ENCODE measurements around the gene KRTAP10-5.

Gene KRTAP10-5

DNA sequence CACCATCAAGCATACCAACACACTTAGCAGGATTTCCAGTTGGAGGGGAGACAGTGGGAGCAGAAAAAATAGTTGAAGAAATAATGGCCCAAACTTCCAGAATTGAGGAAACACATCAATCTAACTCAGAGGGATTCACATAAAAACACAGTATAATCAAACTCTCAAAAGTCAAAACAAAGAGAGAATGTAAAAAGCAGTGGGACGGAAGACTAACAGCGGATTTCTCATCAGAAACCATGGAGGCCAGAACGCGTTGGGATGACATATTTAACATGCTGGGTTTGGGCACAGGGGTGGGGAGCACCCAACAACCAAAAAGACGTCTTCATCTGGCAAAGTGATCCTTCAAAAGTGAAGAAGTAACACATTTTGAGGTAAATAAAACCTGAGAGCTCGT is 39.5 kb upstream of the KRTAP10-5 start:
- no peak overlapping the region for H3K4me3 ChIP-seq (ENCODE audit: low read depth, low read length)
- no peak for TF ChIP-seq CTCF (IDR thresholded peaks at IDR 0.05; ENCODE audit: control insufficient read depth, extremely low read depth, insufficient read depth)
- DNase-seq (ENCODE audit: low read depth), result no peak

- TF ChIP-seq CTCF (IDR thresholded peaks at IDR 0.05; ENCODE audit: control insufficient read depth, extremely low read depth, insufficient read depth), result no peak
- DNase-seq (ENCODE audit: low read depth), result no peak
- H3K4me3 ChIP-seq (ENCODE audit: low read depth, low read length), result no peak overlapping the region
These were observed 38.5 kb upstream of the KRTAP10-5 start for GRCh38 chr21:44618909-44619308.

- H3K4me3 ChIP-seq (ENCODE audit: low read depth, low read length), result no peak overlapping the region
- TF ChIP-seq CTCF (IDR thresholded peaks at IDR 0.05; ENCODE audit: control insufficient read depth, extremely low read depth, insufficient read depth), result peak; percentile 62
- DNase-seq (ENCODE audit: low read depth), result peak; percentile 33
These were observed 38.1 kb upstream of the KRTAP10-5 start for GRCh38 chr21:44618504-44618903.

- H3K4me3 ChIP-seq (ENCODE audit: low read depth, low read length), result no peak overlapping the region
- no peak for TF ChIP-seq CTCF (IDR thresholded peaks at IDR 0.05; ENCODE audit: control insufficient read depth, extremely low read depth, insufficient read depth)
- DNase-seq (ENCODE audit: low read depth), result no peak
These were observed 36.7 kb upstream of the KRTAP10-5 start for GRCh38 chr21:44617071-44617501.

DNA sequence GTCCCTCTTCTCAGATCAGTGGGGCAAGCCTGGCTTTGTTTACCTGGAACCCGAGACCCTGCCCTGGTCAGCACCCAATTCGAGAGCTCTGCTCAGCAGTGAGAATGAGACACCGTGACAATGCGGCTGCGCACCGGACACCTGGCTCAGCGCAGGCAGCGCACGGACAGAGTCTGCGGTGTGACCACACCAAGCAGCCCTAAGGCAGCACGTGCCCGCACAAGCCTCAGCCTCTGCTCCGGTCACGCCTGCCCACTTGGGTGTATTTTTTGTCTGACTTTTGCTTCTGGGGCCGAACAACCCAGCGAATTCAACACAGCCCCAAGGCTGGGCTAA is 36.2 kb upstream of the KRTAP10-5 start:
- no peak overlapping the region for H3K4me3 ChIP-seq (ENCODE audit: low read depth, low read length)
- no peak for TF ChIP-seq CTCF (IDR thresholded peaks at IDR 0.05; ENCODE audit: control insufficient read depth, extremely low read depth, insufficient read depth)
- DNase-seq (ENCODE audit: low read depth), result no peak

DNA sequence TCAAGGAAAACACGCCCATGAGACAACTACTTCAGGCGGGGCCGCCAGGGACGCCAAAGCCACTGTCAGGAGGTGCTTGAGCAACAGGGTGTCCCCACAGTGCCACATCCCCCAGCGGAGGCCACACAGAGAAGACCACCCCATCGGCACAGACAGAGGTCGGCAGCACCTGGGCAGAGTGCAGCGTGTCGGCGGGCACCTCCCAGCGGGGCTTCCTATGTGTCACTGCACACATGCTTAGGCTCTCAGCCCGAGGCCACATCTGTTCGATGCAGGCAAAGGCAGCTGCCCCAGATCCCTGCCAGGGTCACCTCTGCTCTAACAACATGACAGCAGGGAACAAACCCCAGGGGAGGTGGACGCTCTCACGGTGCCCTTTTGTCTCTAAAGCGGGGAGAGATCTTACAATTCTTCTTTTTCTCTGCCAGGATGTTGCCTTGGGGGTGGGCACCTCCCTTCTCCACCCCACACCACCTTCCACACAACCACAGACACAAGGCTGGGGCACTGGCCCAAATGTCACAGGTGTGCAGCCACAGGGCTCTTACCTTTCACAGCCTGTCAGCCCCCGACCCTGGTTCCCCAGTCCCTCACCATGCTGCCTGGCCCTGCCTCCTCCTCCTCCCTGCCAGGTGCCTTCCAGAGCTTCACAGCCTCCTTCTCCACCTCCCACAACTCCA is 35.6 kb upstream of the KRTAP10-5 start:
- no peak overlapping the region for H3K4me3 ChIP-seq (ENCODE audit: low read depth, low read length)
- DNase-seq (ENCODE audit: low read depth), result no peak
- no peak for TF ChIP-seq CTCF (IDR thresholded peaks at IDR 0.05; ENCODE audit: control insufficient read depth, extremely low read depth, insufficient read depth)

DNA sequence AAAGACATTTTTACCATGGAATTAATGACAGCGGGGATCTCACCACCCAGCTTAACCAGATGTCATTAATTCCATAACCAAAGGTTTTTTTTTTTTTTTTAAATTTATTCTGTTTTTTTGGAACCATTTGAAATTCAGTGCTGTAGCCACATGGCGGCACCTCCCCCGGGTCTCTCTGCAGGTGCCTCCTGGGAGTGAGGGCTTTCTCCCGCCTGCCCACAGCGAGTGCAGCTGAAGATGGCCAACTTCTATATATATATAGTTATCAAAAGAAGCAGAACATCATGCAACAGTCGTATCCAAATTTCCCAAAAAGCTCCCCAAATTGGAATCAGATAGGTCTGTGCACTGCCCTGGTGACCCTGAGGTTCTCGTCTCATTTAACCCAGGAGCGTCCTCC is 35.1 kb upstream of the KRTAP10-5 start:
- H3K4me3 ChIP-seq (ENCODE audit: low read depth, low read length), result no peak overlapping the region
- DNase-seq (ENCODE audit: low read depth), result no peak
- no peak for TF ChIP-seq CTCF (IDR thresholded peaks at IDR 0.05; ENCODE audit: control insufficient read depth, extremely low read depth, insufficient read depth)

All from LNCaP clone FGC (cell line).